Measurements from ENCODE around the gene DPYSL3. TPM values are rescaled to one million over a fixed set of nuclear protein-coding genes. Genes with fewer than 3 reads are reported as not detected.

Gene DPYSL3
- total RNA-seq, 2 donors from 2014 or later = not detected

- no peaks in the 10 kb centered on the region for H3K9me3 ChIP-seq (ENCODE audit: control insufficient read depth, low read length, poor library complexity, severe bottlenecking)
- ATAC-seq (no peak), DNase-seq (no peak)
- Mint-ChIP-seq H3K4me1 (no peaks in the 10 kb centered on the region), H3K36me3 (ENCODE audit: low read depth) (no peaks in the 10 kb centered on the region), H3K4me3 (no peak overlapping the region), H3K27ac (no peak overlapping the region), H3K27me3 (peaks cover 22% of the 10 kb centered on the region)
Observed at GRCh38 chr5:147393874-147394672, 115.8 kb downstream of the DPYSL3 start.

- H3K9me3 ChIP-seq (ENCODE audit: control insufficient read depth, low read length, poor library complexity, severe bottlenecking) = no peaks in the 10 kb centered on the region
- ATAC-seq = no peak
Observed at GRCh38 chr5:147391781-147392180, 118.1 kb downstream of the DPYSL3 start.

DNA sequence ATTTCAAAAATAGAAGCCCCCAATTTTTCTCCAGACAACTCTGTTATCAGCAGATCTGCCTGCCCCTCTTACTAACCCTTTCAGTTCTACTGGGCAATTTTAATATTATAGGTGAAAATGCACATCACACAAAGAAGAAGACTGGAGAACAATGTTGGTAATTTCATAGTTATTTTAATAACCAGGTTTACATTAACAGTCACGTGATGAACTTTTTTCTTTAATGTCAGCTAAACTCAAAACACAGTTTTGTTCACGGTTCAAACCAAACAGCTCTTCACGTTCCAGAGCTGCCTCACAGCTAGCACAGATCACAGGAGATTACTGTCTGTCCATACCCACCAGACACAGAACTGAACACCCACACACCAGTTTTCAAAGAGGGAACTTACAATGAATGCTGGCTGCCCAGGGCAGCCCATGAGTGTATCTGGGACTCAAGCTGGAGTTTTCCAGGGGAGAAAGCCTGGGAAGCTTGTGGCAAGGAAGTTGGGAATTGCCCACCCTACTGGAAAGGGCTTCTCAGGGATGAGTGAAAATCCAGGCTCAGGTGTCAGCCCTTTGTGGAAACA lies 119.1 kb downstream of the DPYSL3 start:
- no peak overlapping the region for H3K27ac Mint-ChIP-seq
- ATAC-seq = no peak
- no peaks in the 10 kb centered on the region for H3K9me3 ChIP-seq (ENCODE audit: control insufficient read depth, low read length, poor library complexity, severe bottlenecking)
- peaks cover 32% of the 10 kb centered on the region for H3K27me3 Mint-ChIP-seq
- no peaks in the 10 kb centered on the region for H3K36me3 Mint-ChIP-seq (ENCODE audit: low read depth)
- H3K4me1 Mint-ChIP-seq = peaks cover 3% of the 10 kb centered on the region
- no peak overlapping the region for H3K4me3 Mint-ChIP-seq
- DNase-seq = no peak

More at GRCh38 chr5:147391781-147392180, 118.1 kb downstream of the DPYSL3 start:
- Mint-ChIP-seq H3K4me1 (peaks cover 3% of the 10 kb centered on the region), H3K27ac (no peak overlapping the region), H3K4me3 (no peak overlapping the region), H3K36me3 (ENCODE audit: low read depth) (no peaks in the 10 kb centered on the region), H3K27me3 (peaks cover 32% of the 10 kb centered on the region)
- no peak for DNase-seq

GRCh38 chr5:147388184-147389108 lies 121.4 kb downstream of the DPYSL3 start:
- H3K4me1 Mint-ChIP-seq = peaks cover 3% of the 10 kb centered on the region
- H3K36me3 Mint-ChIP-seq (ENCODE audit: low read depth) = no peaks in the 10 kb centered on the region
- H3K27ac Mint-ChIP-seq = no peak overlapping the region
- no peak overlapping the region for H3K4me3 Mint-ChIP-seq
- no peak for ATAC-seq
- H3K9me3 ChIP-seq (ENCODE audit: control insufficient read depth, low read length, poor library complexity, severe bottlenecking) = no peaks in the 10 kb centered on the region
- no peak for DNase-seq
- H3K27me3 Mint-ChIP-seq = peaks cover 32% of the 10 kb centered on the region

- DNase-seq (no peak), ATAC-seq (no peak)
- Mint-ChIP-seq H3K27ac (no peak overlapping the region), H3K27me3 (peaks cover 20% of the 10 kb centered on the region), H3K4me1 (peaks cover 3% of the 10 kb centered on the region), H3K36me3 (ENCODE audit: low read depth) (no peaks in the 10 kb centered on the region), H3K4me3 (no peak overlapping the region)
- no peaks in the 10 kb centered on the region for H3K9me3 ChIP-seq (ENCODE audit: control insufficient read depth, low read length, poor library complexity, severe bottlenecking)
Observed at GRCh38 chr5:147387109-147387508, 122.8 kb downstream of the DPYSL3 start.

GRCh38 chr5:147384346-147385193 lies 125.3 kb downstream of the DPYSL3 start:
- no peak overlapping the region for H3K4me3 Mint-ChIP-seq
- no peaks in the 10 kb centered on the region for H3K36me3 Mint-ChIP-seq (ENCODE audit: low read depth)

DNA sequence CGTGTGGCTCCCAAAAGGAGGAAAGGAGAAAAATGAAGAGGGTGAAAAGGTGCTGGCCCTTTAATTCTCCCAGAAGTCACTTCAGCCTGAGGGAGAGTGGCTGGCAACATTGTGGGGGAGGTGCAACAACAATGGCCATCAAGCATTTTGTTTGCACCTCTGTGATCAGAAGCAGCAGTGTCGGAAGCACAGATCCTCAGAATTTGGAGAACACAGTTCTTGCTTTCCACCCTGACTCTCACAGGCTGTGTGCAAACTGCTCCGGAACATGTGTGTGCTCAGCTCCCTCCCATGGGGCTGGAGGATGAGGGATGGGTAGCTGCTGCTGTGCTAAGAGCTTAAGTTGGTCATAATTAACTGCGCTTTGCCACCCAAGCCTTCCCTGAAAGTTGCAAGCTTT lies 127.1 kb downstream of the DPYSL3 start:
- Mint-ChIP-seq H3K27me3 (no peaks in the 10 kb centered on the region), H3K4me1 (no peaks in the 10 kb centered on the region), H3K36me3 (ENCODE audit: low read depth) (no peaks in the 10 kb centered on the region), H3K27ac (no peak overlapping the region), H3K4me3 (no peak overlapping the region)
- ATAC-seq (no peak), DNase-seq (no peak)
- no peaks in the 10 kb centered on the region for H3K9me3 ChIP-seq (ENCODE audit: control insufficient read depth, low read length, poor library complexity, severe bottlenecking)

More at GRCh38 chr5:147384346-147385193, 125.3 kb downstream of the DPYSL3 start:
- no peak overlapping the region for H3K27ac Mint-ChIP-seq
- H3K4me1 Mint-ChIP-seq = peaks cover 3% of the 10 kb centered on the region
- no peak for ATAC-seq
- no peaks in the 10 kb centered on the region for H3K9me3 ChIP-seq (ENCODE audit: control insufficient read depth, low read length, poor library complexity, severe bottlenecking)
- peaks cover 15% of the 10 kb centered on the region for H3K27me3 Mint-ChIP-seq
- no peak for DNase-seq

DNA sequence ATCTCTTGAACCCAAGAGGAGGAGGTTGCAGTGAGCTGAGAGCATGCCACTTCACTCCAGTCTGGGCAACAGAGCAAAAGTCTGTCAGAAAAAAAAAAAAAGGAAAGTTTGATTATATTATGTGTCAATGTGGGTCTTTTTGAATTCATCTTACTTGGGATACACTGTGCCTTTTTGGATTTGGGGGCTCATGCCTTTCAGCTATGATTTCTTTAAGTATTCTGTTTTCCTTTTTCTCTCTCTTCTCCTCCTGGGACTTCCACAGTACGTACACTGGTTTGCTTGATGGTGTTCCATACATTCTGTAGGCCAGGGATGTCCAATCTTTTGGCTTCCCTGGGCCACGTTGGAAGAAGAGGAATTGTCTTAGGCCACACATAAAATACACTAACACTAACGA lies 128.3 kb downstream of the DPYSL3 start:
- no peak for DNase-seq
- no peaks in the 10 kb centered on the region for H3K36me3 Mint-ChIP-seq (ENCODE audit: low read depth)
- H3K4me1 Mint-ChIP-seq = no peaks in the 10 kb centered on the region
- H3K9me3 ChIP-seq (ENCODE audit: control insufficient read depth, low read length, poor library complexity, severe bottlenecking) = no peaks in the 10 kb centered on the region
- H3K4me3 Mint-ChIP-seq = no peak overlapping the region
- no peaks in the 10 kb centered on the region for H3K27me3 Mint-ChIP-seq
- no peak for ATAC-seq
- H3K27ac Mint-ChIP-seq = no peak overlapping the region

- Mint-ChIP-seq H3K36me3 (ENCODE audit: low read depth) (no peaks in the 10 kb centered on the region), H3K4me3 (no peak overlapping the region), H3K4me1 (no peaks in the 10 kb centered on the region), H3K27ac (no peak overlapping the region), H3K27me3 (no peaks in the 10 kb centered on the region)
- DNase-seq (no peak), ATAC-seq (no peak)
- H3K9me3 ChIP-seq (ENCODE audit: control insufficient read depth, low read length, poor library complexity, severe bottlenecking) = no peaks in the 10 kb centered on the region
Observed at GRCh38 chr5:147377682-147378081, 132.2 kb downstream of the DPYSL3 start.

DNA sequence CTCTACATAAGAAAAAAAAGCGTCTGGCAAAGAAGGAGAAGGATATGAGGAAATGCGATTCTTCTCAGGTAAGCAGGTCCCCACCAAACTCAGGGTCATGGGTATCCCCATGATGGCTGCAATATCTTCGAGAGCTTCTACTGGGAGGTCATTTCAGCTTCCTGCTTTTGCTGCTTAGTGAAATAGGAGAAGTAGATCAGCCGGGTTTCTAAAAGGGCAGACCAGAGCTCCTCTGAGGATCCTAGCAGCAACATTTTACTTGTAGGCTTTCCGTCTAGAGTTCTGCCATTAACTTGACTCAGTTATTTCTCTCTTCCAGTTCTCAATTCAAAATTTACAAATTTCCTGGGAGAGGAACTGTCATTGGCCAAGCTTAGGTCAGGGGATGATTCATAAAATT lies 134.7 kb downstream of the DPYSL3 start:
- H3K27me3 Mint-ChIP-seq = no peaks in the 10 kb centered on the region
- no peak overlapping the region for H3K4me3 Mint-ChIP-seq

GRCh38 chr5:147373328-147373727 lies 136.5 kb downstream of the DPYSL3 start:
- Mint-ChIP-seq H3K27me3 (no peaks in the 10 kb centered on the region), H3K4me3 (no peak overlapping the region), H3K4me1 (no peaks in the 10 kb centered on the region), H3K36me3 (ENCODE audit: low read depth) (no peaks in the 10 kb centered on the region), H3K27ac (no peak overlapping the region)
- ATAC-seq (no peak), DNase-seq (no peak)
- H3K9me3 ChIP-seq (ENCODE audit: control insufficient read depth, low read length, poor library complexity, severe bottlenecking) = no peaks in the 10 kb centered on the region

More for the DNA sequence above, 134.7 kb downstream of the DPYSL3 start:
- Mint-ChIP-seq H3K27ac (no peak overlapping the region), H3K36me3 (ENCODE audit: low read depth) (no peaks in the 10 kb centered on the region), H3K4me1 (no peaks in the 10 kb centered on the region)
- DNase-seq (no peak), ATAC-seq (no peak)
- no peaks in the 10 kb centered on the region for H3K9me3 ChIP-seq (ENCODE audit: control insufficient read depth, low read length, poor library complexity, severe bottlenecking)

- ATAC-seq (no peak), DNase-seq (no peak)
- Mint-ChIP-seq H3K4me1 (peaks cover 2% of the 10 kb centered on the region), H3K27me3 (no peaks in the 10 kb centered on the region), H3K27ac (no peak overlapping the region), H3K4me3 (no peak overlapping the region), H3K36me3 (ENCODE audit: low read depth) (no peaks in the 10 kb centered on the region)
- no peaks in the 10 kb centered on the region for H3K9me3 ChIP-seq (ENCODE audit: control insufficient read depth, low read length, poor library complexity, severe bottlenecking)
Observed at GRCh38 chr5:147372191-147372590, 137.7 kb downstream of the DPYSL3 start.

All from T-helper 17 cell (primary cell).